HG03457 (cell line): Measurements from ENCODE around the gene KCNJ18.
"Not testable (repeated sequence)": the region's sequence is repeated elsewhere in the genome, so short reads cannot be mapped to it uniquely, and the experiment has no call there.

Experiments used
- ATAC-seq: cut with Tn5 transposase; IDR thresholded peaks from one replicate; pipeline ENCODE4 v1.9.1; 2021; ENCODE audit warnings: moderate number of reproducible peaks; ENCODE audit not compliant: unreplicated experiment

The KCNJ18 gene

GRCh38 chr17:21691883-21692703 is at the start of gene KCNJ18:
Gene KCNJ18 (plus strand): TSS chr17:21692523. CDS start chr17:21702787, 10,264 bp downstream.
- ATAC-seq, result not testable (repeated sequence)

DNA sequence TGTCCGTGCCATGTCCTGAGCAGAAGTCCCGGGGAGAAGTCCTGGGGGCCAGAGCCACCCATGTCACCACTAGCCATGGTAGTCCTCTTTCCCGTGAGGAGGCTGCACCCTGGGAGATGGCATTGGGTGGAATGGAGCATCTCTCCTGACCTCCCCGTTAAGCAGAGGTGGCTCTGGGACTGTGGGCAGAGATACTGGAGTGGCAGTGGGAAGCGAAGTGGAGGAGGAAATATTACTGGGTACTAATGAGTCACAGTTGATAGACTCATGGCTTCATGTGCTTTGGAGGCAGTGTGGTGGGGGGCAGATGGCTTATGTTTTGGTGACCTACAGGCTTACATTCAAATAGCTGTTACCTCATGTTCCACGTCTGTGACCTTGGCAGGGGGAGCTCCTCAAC is 44.2 kb upstream of the KCNJ18 start:
- not testable (repeated sequence) for ATAC-seq

DNA sequence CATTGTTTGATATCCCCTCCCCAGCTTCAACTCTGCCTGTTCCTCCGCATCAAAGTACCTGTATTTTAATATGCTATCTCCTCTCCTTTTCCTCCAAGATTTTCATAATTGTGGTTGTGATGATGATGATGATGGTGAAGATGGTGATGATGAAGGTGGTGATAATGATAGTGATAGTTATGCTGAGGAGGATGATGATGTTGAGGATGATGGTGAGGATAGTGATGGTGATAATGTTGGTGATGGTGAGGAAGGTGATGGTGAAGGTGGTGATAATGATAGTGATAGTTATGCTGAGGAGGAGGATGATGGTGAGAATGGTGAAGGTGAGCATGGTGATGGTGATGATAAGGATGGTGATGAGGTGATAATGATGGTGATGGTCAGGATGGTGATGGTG is 42.3 kb upstream of the KCNJ18 start:
- not testable (repeated sequence) for ATAC-seq

- ATAC-seq, result not testable (repeated sequence)
These were observed 40.3 kb upstream of the KCNJ18 start for GRCh38 chr17:21652049-21652448.

- ATAC-seq, result not testable (repeated sequence)
These were observed 39.1 kb upstream of the KCNJ18 start for GRCh38 chr17:21653211-21653610.

- ATAC-seq, result not testable (repeated sequence)
These were observed 35.6 kb upstream of the KCNJ18 start for GRCh38 chr17:21656518-21657309.

- not testable (repeated sequence) for ATAC-seq
These were observed 32.7 kb upstream of the KCNJ18 start for GRCh38 chr17:21659635-21660034.

- ATAC-seq, result not testable (repeated sequence)
These were observed 30.9 kb upstream of the KCNJ18 start for GRCh38 chr17:21661455-21661854.

GRCh38 chr17:21663166-21663565 is 29.2 kb upstream of the KCNJ18 start:
- ATAC-seq, result not testable (repeated sequence)

GRCh38 chr17:21663614-21664474 is 28.5 kb upstream of the KCNJ18 start:
- not testable (repeated sequence) for ATAC-seq

DNA sequence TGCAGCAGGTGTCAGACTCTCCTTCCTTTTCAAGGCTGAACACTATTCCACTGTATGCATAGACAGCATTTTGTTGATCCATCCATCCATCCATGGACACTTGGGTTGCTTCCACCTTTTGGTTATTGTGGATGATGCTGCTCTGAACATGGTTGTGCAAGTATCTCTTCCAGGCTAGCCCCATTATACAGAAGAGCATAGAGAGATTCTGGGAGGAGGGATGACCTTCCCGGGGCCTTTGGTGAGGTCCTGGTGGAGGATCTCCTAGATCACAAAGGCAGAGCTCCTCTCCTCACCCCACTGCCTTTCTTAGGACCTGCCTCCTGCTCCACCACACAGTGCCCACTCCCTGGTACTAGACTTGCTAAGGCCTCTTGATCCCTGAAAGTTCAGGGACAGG is 27.2 kb upstream of the KCNJ18 start:
- ATAC-seq, result not testable (repeated sequence)

DNA sequence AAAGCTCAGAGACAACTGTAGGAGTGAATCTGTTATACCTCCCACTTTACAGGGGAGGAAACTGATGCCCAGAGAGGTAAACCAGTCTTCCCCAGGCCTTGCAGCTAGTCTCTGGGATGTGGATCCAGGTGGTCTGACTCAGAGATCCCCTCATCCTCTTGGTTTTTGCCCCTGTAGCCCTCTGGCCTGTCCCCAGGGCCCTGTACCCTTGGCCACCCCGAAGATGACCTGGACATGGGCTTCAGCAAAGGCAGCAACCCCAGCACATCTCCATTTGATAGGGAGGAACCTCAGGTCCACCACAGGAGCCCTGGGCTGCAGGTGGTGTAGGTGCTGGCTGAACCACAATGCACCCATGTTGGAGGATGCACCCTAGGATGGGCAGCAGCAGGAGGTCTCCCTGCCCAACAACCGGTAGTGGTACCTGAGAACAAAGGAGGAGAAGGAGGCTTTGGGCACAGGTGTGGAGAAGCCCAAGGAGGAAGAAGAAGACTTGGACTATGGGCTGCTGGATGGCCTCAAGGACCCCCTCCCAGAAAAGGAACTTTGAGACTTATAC is 26.3 kb upstream of the KCNJ18 start:
- ATAC-seq, result not testable (repeated sequence)

GRCh38 chr17:21666711-21667412 is 25.5 kb upstream of the KCNJ18 start:
- not testable (repeated sequence) for ATAC-seq

GRCh38 chr17:21667413-21668117 is 24.8 kb upstream of the KCNJ18 start:
- ATAC-seq, result not testable (repeated sequence)

DNA sequence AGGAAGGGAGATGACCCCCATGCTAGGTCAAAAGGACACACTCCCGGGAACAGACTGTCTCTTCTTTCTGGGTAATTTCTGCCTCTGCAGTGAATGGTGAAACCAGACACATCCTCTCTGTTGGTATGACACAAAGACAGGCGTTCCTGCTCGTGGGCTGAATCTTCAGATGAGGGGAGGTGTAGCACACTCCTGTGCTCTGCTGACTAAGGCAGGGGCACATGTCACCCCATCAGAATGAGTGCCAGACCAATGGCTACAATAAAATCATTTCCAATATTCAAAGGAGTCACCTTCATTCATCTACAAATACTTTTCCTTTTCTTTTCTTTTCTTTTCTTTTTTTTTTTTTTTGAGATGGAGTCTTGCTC is 24.2 kb upstream of the KCNJ18 start:
- ATAC-seq, result not testable (repeated sequence)

DNA sequence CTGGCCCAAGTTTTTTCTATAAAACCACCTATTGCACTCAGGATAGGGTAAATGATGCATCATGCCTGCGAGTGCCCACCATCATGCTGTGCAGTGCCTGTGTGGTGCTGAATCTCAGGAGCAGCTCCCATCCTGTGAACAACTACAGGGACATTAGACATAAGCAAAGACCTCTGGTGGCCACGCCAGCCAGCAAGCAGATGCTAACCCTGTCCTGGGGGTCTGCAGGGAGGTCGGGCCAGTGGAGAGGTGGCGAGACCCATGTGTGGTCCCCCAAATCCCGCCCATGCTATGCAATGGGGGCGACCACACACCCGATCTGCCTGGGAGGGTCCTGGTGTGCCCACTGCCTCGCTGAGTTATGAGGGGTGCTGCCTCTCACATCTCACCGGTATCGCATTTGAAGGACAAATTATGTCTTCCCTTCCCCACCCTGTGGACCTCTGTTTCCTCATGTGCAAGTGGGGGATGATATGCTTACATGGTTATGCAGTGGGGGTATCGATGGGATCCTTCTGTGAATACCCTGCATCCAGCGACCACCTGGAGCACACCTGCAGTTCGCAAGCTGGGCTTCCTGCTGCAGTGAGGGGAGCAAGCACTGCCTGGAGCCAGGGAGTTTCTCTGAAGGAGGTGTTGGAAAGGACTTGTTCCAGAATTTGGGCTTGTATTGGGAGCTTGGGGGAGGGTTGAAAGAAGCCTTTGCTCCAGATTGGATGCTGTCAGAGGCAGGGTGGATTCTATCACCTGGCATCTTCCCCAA is 23.4 kb upstream of the KCNJ18 start:
- not testable (repeated sequence) for ATAC-seq

GRCh38 chr17:21669616-21670360 is 22.5 kb upstream of the KCNJ18 start:
- ATAC-seq, result not testable (repeated sequence)
